MM.1S (cell line): Measurements from ENCODE around the gene NATD1.
A peak's percentile ranks its signal among the peaks of the same experiment; 100 is the strongest.

Experiments used
- DNase-seq: peaks from one replicate; pipeline ENCODE4 v3.0.0-alpha.2; 2015
- H2AFZ ChIP-seq: fragments of 300-600 bp; sonication (generic); 2 replicates; pipeline ENCODE4 v1.6.0; 2016; ENCODE audit warnings: antibody characterized with exemption, low read length
- H3F3A ChIP-seq: fragments of 300-600 bp; sonication (generic); 2 replicates; pipeline ENCODE4 v1.6.1; 2016; ENCODE audit warnings: mild to moderate bottlenecking, antibody characterized with exemption, low read length, moderate library complexity, mixed read lengths; ENCODE audit not compliant: insufficient read depth
- H3K27ac ChIP-seq: fragments of 300-600 bp; sonication (generic); 2 replicates; pipeline ENCODE4 v1.5.1; 2016; ENCODE audit warnings: mild to moderate bottlenecking, low read length
- H3K27me3 ChIP-seq: fragments of 300-600 bp; sonication (generic); replicated peaks from 2 replicates; pipeline ENCODE4 v1.6.0; 2016; ENCODE audit warnings: low read length; ENCODE audit not compliant: insufficient read depth
- H3K36me3 ChIP-seq: fragments of 300-600 bp; sonication (generic); replicated peaks from 2 replicates; pipeline ENCODE4 v1.6.1; 2016; ENCODE audit warnings: mild to moderate bottlenecking, low read length, mixed read lengths; ENCODE audit not compliant: insufficient read depth
- H3K4me1 ChIP-seq: fragments of 300-600 bp; sonication (generic); 2 replicates; pipeline ENCODE4 v1.6.1; 2016; ENCODE audit warnings: low read length, mixed read lengths
- H3K4me2 ChIP-seq: fragments of 300-600 bp; sonication (generic); 2 replicates; pipeline ENCODE4 v1.6.0; 2016; ENCODE audit warnings: low read depth, low read length
- H3K4me3 ChIP-seq: fragments of 300-600 bp; sonication (generic); 2 replicates; pipeline ENCODE4 v1.5.1; 2016; ENCODE audit warnings: low read length, mixed read lengths
- H3K79me2 ChIP-seq: fragments of 300-600 bp; sonication (generic); 2 replicates; pipeline ENCODE4 v1.6.1; 2016; ENCODE audit warnings: mixed run types, low read length, mixed read lengths
- H3K9ac ChIP-seq: fragments of 300-600 bp; sonication (generic); 2 replicates; pipeline ENCODE4 v1.6.1; 2016; ENCODE audit warnings: low read length, mixed read lengths
- H3K9me2 ChIP-seq: fragments of 300-600 bp; sonication (generic); replicated peaks from 2 replicates; pipeline ENCODE4 v1.6.1; 2016; ENCODE audit warnings: mild to moderate bottlenecking, low read length, mixed read lengths; ENCODE audit not compliant: insufficient read depth
- H3K9me3 ChIP-seq: fragments of 300-600 bp; sonication (generic); replicated peaks from 2 replicates; pipeline ENCODE4 v1.6.1; 2016; ENCODE audit warnings: mild to moderate bottlenecking, low read length, mixed read lengths; ENCODE audit not compliant: insufficient read depth
- H4K20me1 ChIP-seq: fragments of 300-600 bp; sonication (generic); 2 replicates; pipeline ENCODE4 v1.6.1; 2016; ENCODE audit warnings: mild to moderate bottlenecking, low read length, moderate library complexity, mixed read lengths; ENCODE audit not compliant: insufficient read depth
- EZH2 ChIP-seq: fragments of 300-600 bp; sonication (generic); optimal IDR thresholded peaks from 2 replicates; pipeline ENCODE3; 2017; ENCODE audit warnings: low read depth, mild to moderate bottlenecking, antibody characterized with exemption, low read length, mixed read lengths
- EZH2phosphoT487 ChIP-seq: fragments of 300-600 bp; sonication (generic); IDR thresholded peaks from 2 replicates; pipeline ENCODE4 v1.6.1; 2018; ENCODE audit warnings: antibody characterized with exemption, low read length
- TF ChIP-seq, protein P1 (sequence below): fragments of 300-600 bp; sonication (generic); IDR thresholded peaks from 2 replicates; pipeline ENCODE4 v1.5.1; 2016; ENCODE audit warnings: antibody characterized with exemption, low read length, mixed read lengths

The NATD1 gene

DNA sequence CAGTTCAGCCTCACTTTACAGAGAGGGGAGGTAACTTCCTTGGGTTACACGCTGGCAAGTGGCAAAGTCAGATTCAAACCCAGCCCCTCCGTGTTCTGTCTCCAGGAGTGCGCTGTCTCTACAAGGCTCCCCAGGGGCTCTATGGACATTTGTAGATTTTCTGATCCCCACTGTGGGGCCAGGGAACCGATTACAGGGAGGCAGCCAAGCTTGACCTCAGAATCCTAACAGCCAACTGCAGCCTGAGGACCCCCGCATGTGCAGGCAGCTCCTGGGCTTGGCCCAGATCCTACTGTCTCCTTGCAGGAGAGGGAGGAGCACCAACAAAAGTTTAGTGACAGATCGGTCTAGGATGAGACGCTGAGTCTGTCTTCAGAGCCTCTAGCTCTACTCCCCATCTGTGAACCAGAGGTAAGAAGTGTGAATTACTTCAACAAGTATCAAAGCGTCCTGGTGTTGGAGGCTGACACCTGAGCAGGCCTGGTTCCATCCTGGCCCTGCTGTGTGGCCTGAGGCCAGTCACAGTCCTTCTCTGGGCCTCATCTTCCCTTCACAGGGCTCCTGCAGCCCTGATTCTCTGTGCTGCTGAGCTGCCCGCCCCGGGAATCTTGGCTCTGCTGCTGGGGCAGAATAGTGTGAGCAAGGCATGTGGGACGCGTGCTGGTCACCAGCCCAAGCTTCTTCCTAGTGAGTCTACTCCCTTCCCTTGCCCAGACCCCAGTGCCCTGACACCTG, 9.2 kb upstream of the NATD1 start:
- Histone ChIP-seq H3K4me1 (no peaks in the 10 kb centered on the region), H2AFZ (no peak overlapping the region), H3F3A (no peaks in the 10 kb centered on the region), H3K27ac (no peak overlapping the region), H3K36me3 (no peaks in the 10 kb centered on the region), H3K27me3 (no peaks in the 10 kb centered on the region), H3K4me3 (no peak overlapping the region), H3K9me2 (no peaks in the 10 kb centered on the region), H3K9me3 (no peaks in the 10 kb centered on the region), H3K9ac (no peak overlapping the region), H4K20me1 (no peaks in the 10 kb centered on the region), H3K79me2 (no peaks in the 10 kb centered on the region), H3K4me2 (no peak overlapping the region)
- TF ChIP-seq EZH2 (no peak), EZH2phosphoT487 (no peak)
- TF ChIP-seq, protein P1, sequence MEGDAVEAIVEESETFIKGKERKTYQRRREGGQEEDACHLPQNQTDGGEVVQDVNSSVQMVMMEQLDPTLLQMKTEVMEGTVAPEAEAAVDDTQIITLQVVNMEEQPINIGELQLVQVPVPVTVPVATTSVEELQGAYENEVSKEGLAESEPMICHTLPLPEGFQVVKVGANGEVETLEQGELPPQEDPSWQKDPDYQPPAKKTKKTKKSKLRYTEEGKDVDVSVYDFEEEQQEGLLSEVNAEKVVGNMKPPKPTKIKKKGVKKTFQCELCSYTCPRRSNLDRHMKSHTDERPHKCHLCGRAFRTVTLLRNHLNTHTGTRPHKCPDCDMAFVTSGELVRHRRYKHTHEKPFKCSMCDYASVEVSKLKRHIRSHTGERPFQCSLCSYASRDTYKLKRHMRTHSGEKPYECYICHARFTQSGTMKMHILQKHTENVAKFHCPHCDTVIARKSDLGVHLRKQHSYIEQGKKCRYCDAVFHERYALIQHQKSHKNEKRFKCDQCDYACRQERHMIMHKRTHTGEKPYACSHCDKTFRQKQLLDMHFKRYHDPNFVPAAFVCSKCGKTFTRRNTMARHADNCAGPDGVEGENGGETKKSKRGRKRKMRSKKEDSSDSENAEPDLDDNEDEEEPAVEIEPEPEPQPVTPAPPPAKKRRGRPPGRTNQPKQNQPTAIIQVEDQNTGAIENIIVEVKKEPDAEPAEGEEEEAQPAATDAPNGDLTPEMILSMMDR, result no peak
- DNase-seq, result no peak

DNA sequence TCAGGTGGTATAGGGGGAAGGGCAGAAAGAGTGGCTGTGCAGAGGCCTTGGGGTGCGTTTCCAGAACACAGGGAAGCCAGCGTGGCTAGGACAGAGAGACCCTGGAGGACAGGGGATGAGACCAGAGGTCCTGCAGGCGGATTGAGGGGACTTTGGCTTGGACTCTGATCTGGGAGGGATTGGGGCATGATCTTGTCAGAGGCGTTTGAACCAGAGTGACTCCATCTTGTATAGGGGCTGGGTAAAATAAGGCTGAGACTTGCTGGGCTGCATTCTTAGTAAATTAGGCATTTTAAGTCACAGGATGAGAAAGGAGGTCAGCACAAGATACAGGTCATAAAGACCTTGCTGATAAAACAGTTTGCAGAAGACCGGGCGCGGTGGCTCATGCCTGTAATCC, 5.4 kb upstream of the NATD1 start:
- H3K27me3 ChIP-seq, result peaks cover 3% of the 10 kb centered on the region; the same call in 1 of the 2 replicates
- no peak overlapping the region for H3K4me2 ChIP-seq
- no peaks in the 10 kb centered on the region for H3K36me3 ChIP-seq
- no peak overlapping the region for H3K9ac ChIP-seq
- H3K9me2 ChIP-seq, result no peaks in the 10 kb centered on the region
- H3K27ac ChIP-seq, result no peak overlapping the region
- H3K4me3 ChIP-seq, result no peak overlapping the region
- no peak for TF ChIP-seq EZH2
- no peaks in the 10 kb centered on the region for H3F3A ChIP-seq
- DNase-seq, result no peak
- no peaks in the 10 kb centered on the region for H3K79me2 ChIP-seq
- H4K20me1 ChIP-seq, result no peaks in the 10 kb centered on the region
- no peaks in the 10 kb centered on the region for H3K9me3 ChIP-seq
- no peak overlapping the region for H2AFZ ChIP-seq
- 0 out of 2 replicates have a peak, but pooled peaks cover 6% of the 10 kb centered on the region for H3K4me1 ChIP-seq

DNA sequence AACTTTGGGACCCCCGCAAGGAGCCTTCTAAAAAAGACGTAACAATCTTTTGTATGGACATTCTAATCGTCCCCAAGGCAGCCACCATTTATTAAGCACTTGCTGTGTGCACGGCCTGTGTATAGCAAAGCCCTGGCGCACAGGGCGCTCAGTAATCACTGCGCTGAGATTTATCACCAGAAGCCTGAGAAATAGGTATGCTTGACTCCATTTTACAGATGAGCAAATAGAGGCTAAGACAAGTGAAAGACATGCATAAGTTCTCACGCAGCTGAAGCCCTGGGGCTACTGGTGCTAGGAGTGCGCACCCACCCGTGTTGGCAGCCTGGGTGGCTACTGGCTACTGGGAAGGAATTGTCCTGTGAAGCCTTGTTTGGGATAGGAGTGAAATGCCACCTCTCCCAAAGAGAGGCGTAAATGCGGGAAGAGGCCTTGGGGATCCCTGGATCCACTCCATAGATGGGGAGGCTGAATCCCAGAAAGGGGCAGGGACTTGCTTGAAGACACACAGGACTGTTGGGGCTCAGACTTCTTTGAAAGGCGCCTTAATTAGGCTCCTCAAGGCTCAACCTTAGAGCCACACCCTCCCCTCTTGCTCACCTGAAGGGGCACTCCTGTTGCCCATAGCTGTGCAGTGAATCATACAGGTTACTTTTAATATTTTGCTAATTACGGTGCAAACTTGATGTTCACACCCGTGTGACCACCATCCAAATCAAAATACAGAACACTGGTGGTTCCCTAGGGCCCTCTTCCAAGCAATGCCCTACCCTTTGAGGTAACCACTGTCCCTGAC, 634 bp upstream of the NATD1 start:
- Histone ChIP-seq H3K4me3 (peak overlapping the region; percentile 66), H3K27me3 (peaks cover 7% of the 10 kb centered on the region; the same call in 1 of the 2 replicates), H3K9me2 (no peaks in the 10 kb centered on the region), H3K9me3 (no peaks in the 10 kb centered on the region), H3K9ac (peak overlapping the region; percentile 52; the same call in 1 of the 2 replicates), H3K4me1 (0 out of 2 replicates have a peak, but pooled peaks cover 7% of the 10 kb centered on the region), H3F3A (no peaks in the 10 kb centered on the region), H3K36me3 (no peaks in the 10 kb centered on the region), H2AFZ (peak overlapping the region; percentile 91), H3K79me2 (no peaks in the 10 kb centered on the region), H3K4me2 (peak overlapping the region; percentile 97), H3K27ac (no peak overlapping the region), H4K20me1 (no peaks in the 10 kb centered on the region)
- DNase-seq, result no peak
- TF ChIP-seq EZH2, result no peak
- TF ChIP-seq, protein P1, result no peak
- no peak for TF ChIP-seq EZH2phosphoT487
